Measurements from ENCODE around the gene SLIT1.
A peak's percentile ranks its signal among the peaks of the same experiment; 100 is the strongest.

Gene SLIT1

DNA sequence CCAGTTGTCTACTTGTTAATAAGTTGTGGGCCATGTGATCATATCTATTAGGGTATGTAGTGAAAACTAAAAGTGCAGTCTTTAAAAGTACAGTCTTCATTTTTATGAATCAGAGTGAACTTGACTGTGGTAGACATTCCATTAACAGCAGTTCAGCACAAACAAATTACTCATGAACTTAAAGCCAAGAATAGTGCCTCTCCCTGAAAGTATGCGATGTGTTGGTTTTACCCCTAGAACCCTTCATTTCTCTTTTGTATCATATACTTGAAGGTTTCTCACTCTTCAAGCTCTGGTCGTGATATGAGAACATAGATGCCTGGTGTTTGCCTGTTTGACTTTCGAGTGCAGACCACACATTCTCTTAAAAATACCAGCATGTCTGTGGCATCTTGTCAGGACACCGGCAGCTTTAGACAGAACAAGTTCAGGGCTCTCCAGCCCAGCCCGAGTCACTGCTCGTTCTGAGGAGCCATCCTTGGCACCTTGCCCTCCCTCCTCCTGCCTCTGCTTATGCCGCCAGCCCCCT, 194.4 kb downstream of the SLIT1 start:
- TF ChIP-seq, protein P1, sequence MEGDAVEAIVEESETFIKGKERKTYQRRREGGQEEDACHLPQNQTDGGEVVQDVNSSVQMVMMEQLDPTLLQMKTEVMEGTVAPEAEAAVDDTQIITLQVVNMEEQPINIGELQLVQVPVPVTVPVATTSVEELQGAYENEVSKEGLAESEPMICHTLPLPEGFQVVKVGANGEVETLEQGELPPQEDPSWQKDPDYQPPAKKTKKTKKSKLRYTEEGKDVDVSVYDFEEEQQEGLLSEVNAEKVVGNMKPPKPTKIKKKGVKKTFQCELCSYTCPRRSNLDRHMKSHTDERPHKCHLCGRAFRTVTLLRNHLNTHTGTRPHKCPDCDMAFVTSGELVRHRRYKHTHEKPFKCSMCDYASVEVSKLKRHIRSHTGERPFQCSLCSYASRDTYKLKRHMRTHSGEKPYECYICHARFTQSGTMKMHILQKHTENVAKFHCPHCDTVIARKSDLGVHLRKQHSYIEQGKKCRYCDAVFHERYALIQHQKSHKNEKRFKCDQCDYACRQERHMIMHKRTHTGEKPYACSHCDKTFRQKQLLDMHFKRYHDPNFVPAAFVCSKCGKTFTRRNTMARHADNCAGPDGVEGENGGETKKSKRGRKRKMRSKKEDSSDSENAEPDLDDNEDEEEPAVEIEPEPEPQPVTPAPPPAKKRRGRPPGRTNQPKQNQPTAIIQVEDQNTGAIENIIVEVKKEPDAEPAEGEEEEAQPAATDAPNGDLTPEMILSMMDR (conservative IDR thresholded peaks at IDR 0.05; ENCODE audit: low read length): no peak
- H3K4me3 ChIP-seq (ENCODE audit: low read length): no peak overlapping the region
- peak; percentile 79 for DNase-seq (ENCODE audit: low read depth)

DNA sequence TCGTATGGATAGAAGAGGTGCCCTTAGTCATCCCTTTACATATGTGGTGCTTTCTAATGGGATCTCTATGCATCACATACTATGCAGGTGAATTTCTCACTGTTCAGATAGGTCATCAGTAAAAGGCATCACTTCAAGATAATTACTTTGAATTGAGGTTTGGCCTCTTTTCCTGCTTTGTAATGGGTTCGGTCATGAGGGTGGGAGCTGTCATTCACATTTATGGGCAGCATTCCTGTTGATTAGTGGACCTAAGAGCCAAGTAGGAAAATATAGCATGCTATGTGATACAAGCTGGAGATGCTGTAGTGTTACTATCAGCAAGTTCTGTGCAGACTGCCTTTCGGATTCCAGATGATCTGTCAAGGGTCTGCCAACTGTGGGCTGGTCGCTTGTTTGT, 197.3 kb downstream of the SLIT1 start:
- DNase-seq (ENCODE audit: low read depth): no peak
- H3K4me3 ChIP-seq (ENCODE audit: low read length): no peak overlapping the region
- TF ChIP-seq, protein P1 (conservative IDR thresholded peaks at IDR 0.05; ENCODE audit: low read length): no peak

DNA sequence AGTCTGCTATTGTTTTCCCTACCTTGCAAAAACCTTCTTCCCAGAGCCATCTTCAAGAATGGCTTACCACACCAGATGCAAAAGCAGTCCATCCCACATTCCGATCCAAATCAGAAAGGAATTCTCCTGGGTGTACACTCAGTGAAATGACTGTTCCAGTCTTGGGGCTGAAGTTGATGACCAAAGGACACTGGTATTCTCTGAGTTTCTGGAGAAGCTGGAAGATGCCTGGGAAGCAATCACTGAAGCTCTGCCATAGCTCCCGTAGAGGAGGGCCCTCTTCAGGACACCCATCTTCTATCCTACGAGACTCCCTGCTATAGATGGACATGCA, 197.9 kb downstream of the SLIT1 start:
- no peak overlapping the region for H3K4me3 ChIP-seq (ENCODE audit: low read length)
- peak; percentile 79 for DNase-seq (ENCODE audit: low read depth)

DNA sequence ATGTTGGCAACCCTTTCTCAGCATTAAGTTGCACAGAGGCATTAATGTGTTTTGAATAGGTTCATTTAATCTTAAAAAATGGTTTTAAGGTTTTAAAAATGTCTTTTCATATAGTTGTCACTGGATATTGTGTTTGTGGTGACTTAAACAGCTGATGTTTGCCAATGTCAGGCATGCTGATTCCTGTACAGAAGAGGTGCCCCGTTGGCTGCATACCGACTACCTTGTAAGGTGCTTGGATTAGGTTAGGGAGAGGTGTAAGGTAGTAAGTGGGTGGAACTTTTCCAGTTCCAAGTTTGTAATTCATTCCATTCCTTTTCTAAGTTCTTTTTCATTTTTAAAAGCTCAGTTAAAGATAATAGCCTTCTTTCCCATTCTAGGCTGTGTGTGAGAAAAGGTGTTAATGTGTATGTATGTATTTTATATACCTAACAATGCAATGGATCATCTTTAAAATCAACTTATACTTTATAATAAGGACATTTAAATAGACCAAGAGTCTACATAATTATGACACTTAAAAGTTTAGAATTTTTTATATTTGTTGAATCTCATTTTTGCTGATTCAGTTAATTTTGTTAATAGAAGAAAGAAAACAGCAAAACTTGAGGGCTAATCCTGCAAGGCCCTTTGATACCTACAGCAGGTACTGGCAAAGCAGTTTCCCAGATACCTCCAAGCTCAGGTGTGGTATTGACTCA, 198.5 kb downstream of the SLIT1 start:
- no peak overlapping the region for H3K4me3 ChIP-seq (ENCODE audit: low read length)
- DNase-seq (ENCODE audit: low read depth): no peak
- TF ChIP-seq, protein P1 (conservative IDR thresholded peaks at IDR 0.05; ENCODE audit: low read length): no peak

More for the DNA sequence above, 197.9 kb downstream of the SLIT1 start:
- TF ChIP-seq, protein P1 (conservative IDR thresholded peaks at IDR 0.05; ENCODE audit: low read length): no peak

DNA sequence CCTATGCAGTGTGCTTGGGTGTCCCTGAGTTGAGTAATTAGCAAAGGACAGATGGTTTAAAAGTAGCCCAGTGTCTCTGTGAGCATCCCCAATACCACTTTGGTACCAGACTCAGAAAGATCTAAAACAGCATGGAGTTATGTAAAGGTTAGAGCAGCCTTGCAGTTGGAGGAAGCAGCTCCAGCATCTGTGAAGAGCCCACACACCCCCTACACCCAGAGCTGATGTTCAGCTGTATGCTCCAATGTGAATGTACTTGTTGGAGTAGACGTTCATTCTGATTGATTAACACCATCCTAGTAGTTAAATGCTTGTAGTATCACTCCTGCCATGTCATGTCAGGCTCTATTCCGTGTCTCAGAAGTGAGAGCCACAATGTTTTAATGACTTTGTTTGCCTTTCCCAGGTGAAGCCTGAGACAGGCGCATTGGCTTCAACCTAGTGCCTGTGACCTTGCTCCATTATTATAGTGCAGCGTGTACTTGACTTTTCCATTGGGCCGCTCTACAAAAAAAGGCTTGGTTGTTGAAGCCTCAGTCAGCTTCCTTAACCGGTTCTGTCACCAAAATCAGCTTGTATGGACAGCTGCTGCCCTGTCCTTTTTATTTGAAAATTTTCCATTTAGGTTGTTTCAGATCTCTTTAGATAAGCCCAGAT, 199.4 kb downstream of the SLIT1 start:
- TF ChIP-seq, protein P1 (conservative IDR thresholded peaks at IDR 0.05; ENCODE audit: low read length): no peak
- DNase-seq (ENCODE audit: low read depth): no peak
- no peak overlapping the region for H3K4me3 ChIP-seq (ENCODE audit: low read length)

DNA sequence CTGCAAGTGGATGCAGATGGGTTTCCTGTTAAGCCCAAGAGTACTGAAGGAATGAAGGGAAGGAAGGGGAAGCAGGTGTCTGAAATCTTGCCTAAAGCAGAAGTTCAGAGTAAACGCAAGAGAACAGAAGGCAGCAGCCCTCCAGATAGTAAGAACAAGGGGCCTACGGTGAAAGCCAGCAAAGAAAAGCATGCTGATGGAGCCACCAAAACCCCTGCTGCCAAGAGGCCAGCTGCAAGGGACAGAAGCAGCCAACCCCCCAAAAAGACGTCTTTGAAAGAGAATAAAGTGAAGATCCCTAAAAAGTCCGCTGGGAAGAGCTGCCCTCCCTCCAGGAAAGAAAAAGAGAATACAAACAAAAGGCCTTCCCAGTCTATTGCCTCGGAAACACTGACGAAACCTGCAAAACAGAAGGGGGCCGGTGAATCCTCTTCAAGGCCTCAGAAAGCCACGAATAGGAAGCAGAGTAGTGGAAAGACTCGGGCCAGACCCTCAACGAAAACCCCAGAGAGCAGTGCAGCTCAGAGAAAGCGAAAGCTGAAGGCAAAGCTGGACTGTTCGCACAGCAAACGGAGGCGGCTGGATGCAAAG, 201.1 kb downstream of the SLIT1 start:
- TF ChIP-seq, protein P1 (conservative IDR thresholded peaks at IDR 0.05; ENCODE audit: low read length): no peak
- H3K4me3 ChIP-seq (ENCODE audit: low read length): peak overlapping the region; percentile 36
- no peak for DNase-seq (ENCODE audit: low read depth)
